NOMO-1 treated with DMSO at 0.1 percent for 48 hours (cell line): Measurements from ENCODE around the gene TTC7B.

Source experiments
- DNase-seq: peaks from one replicate; lab custom pipeline; 2025; ENCODE audit not compliant: unreplicated experiment; lab: John Stamatoyannopoulos, UW

TTC7B gene

GRCh38 chr14:90715495-90715894 is 100.7 kb downstream of the TTC7B start:
- no peak for DNase-seq

GRCh38 chr14:90714811-90715210 is 101.4 kb downstream of the TTC7B start:
- no peak for DNase-seq

GRCh38 chr14:90704738-90705392 is 111.4 kb downstream of the TTC7B start:
- DNase-seq = no peak

GRCh38 chr14:90703841-90704737 is 112.1 kb downstream of the TTC7B start:
- no peak for DNase-seq

- peak; percentile 33 for DNase-seq
Observed at GRCh38 chr14:90700933-90701776, 115.1 kb downstream of the TTC7B start.

GRCh38 chr14:90699016-90699415 is 117.2 kb downstream of the TTC7B start:
- no peak for DNase-seq

- no peak for DNase-seq
Observed at GRCh38 chr14:90698379-90698869, 117.8 kb downstream of the TTC7B start.

GRCh38 chr14:90697577-90698206 is 118.5 kb downstream of the TTC7B start:
- DNase-seq = peak; percentile 68

- no peak for DNase-seq
Observed at GRCh38 chr14:90697132-90697531, 119.1 kb downstream of the TTC7B start.

GRCh38 chr14:90696720-90697119 is 119.5 kb downstream of the TTC7B start:
- no peak for DNase-seq

- DNase-seq = no peak
Observed at GRCh38 chr14:90695997-90696660, 120.1 kb downstream of the TTC7B start.

- DNase-seq = no peak
Observed at GRCh38 chr14:90693413-90693812, 122.8 kb downstream of the TTC7B start.

GRCh38 chr14:90692826-90693225 is 123.4 kb downstream of the TTC7B start:
- no peak for DNase-seq

- no peak for DNase-seq
Observed at GRCh38 chr14:90692061-90692460, 124.2 kb downstream of the TTC7B start.

GRCh38 chr14:90691627-90692026 is 124.6 kb downstream of the TTC7B start:
- no peak for DNase-seq

- DNase-seq = no peak
Observed at GRCh38 chr14:90687680-90688079, 128.6 kb downstream of the TTC7B start.

- DNase-seq = no peak
Observed at GRCh38 chr14:90682615-90683014, 133.6 kb downstream of the TTC7B start.

- no peak for DNase-seq
Observed at GRCh38 chr14:90681929-90682328, 134.3 kb downstream of the TTC7B start.

- no peak for DNase-seq
Observed at GRCh38 chr14:90678846-90679362, 137.3 kb downstream of the TTC7B start.

- peak; percentile 33 for DNase-seq
Observed at GRCh38 chr14:90678420-90678819, 137.8 kb downstream of the TTC7B start.
